ENCODE data around the gene GALNT10. TPM values are rescaled to one million over a fixed set of nuclear protein-coding genes. Genes with fewer than 3 reads are reported as not detected.

Gene GALNT10
- polyA plus RNA-seq, 2 donors: 1.4 to 1.9 TPM

GRCh38 chr5:154411338-154411737 lies 220.8 kb downstream of the GALNT10 start:
- H3K9me3 ChIP-seq (ENCODE audit: control insufficient read depth in 2 of 2, insufficient read depth in 1 of 2, low read depth in 1 of 2, low read length in 1 of 2): no peaks in the 10 kb centered on the region
- H3K36me3 ChIP-seq (ENCODE audit: control insufficient read depth in 2 of 2, insufficient read depth in 2 of 2, low read length in 1 of 2): peaks cover 0 to 8% of the 10 kb centered on the region in 2 donors
- H3K27ac ChIP-seq (ENCODE audit: low read depth in 2 of 2, low read length in 1 of 2): no peak overlapping the region
- WGBS, 2 donors: 97 to 98% methylated on average over 5 of the region's 5 CpGs
- H3K4me1 ChIP-seq (ENCODE audit: control insufficient read depth in 2 of 2, insufficient read depth in 2 of 2, low read length in 1 of 2): no peaks in the 10 kb centered on the region
- no peak overlapping the region for H3K4me3 ChIP-seq (ENCODE audit: low read depth in 1 of 2, low read length in 2 of 2)
- H3K27me3 ChIP-seq (ENCODE audit: control insufficient read depth in 1 of 2, insufficient read depth in 2 of 2, low read length in 2 of 2): no peaks in the 10 kb centered on the region

- H3K9me3 ChIP-seq (ENCODE audit: control insufficient read depth in 2 of 2, insufficient read depth in 1 of 2, low read depth in 1 of 2, low read length in 1 of 2): no peaks in the 10 kb centered on the region
- 92 to 93% methylated on average over 3 of the region's 3 CpGs for WGBS, 2 donors
- H3K4me1 ChIP-seq (ENCODE audit: control insufficient read depth in 2 of 2, insufficient read depth in 2 of 2, low read length in 1 of 2): no peaks in the 10 kb centered on the region
- H3K27ac ChIP-seq (ENCODE audit: low read depth in 2 of 2, low read length in 1 of 2): no peak overlapping the region
- H3K27me3 ChIP-seq (ENCODE audit: control insufficient read depth in 1 of 2, insufficient read depth in 2 of 2, low read length in 2 of 2): no peaks in the 10 kb centered on the region
- H3K36me3 ChIP-seq (ENCODE audit: control insufficient read depth in 2 of 2, insufficient read depth in 2 of 2, low read length in 1 of 2): peaks cover 0 to 8% of the 10 kb centered on the region in 2 donors
- H3K4me3 ChIP-seq (ENCODE audit: low read depth in 1 of 2, low read length in 2 of 2): no peak overlapping the region
Measured at GRCh38 chr5:154412316-154412715, 221.8 kb downstream of the GALNT10 start.

- Histone ChIP-seq H3K27me3 (ENCODE audit: control insufficient read depth in 1 of 2, insufficient read depth in 2 of 2, low read length in 2 of 2) (no peaks in the 10 kb centered on the region), H3K4me3 (ENCODE audit: low read depth in 1 of 2, low read length in 2 of 2) (no peak overlapping the region), H3K36me3 (ENCODE audit: control insufficient read depth in 2 of 2, insufficient read depth in 2 of 2, low read length in 1 of 2) (peaks cover 0 to 8% of the 10 kb centered on the region in 2 donors), H3K27ac (ENCODE audit: low read depth in 2 of 2, low read length in 1 of 2) (no peak overlapping the region), H3K4me1 (ENCODE audit: control insufficient read depth in 2 of 2, insufficient read depth in 2 of 2, low read length in 1 of 2) (no peaks in the 10 kb centered on the region), H3K9me3 (ENCODE audit: control insufficient read depth in 2 of 2, insufficient read depth in 1 of 2, low read depth in 1 of 2, low read length in 1 of 2) (no peaks in the 10 kb centered on the region)
- whole genome bisulfite sequencing, 2 donors: 91 to 92% methylated on average over 9 of the region's 9 CpGs
Measured at GRCh38 chr5:154412925-154413324, 222.4 kb downstream of the GALNT10 start.

- no peaks in the 10 kb centered on the region for H3K4me1 ChIP-seq (ENCODE audit: control insufficient read depth in 2 of 2, insufficient read depth in 2 of 2, low read length in 1 of 2)
- 87 to 88% methylated on average over 6 of the region's 6 CpGs for whole genome bisulfite sequencing, 2 donors
- no peak overlapping the region for H3K4me3 ChIP-seq (ENCODE audit: low read depth in 1 of 2, low read length in 2 of 2)
- H3K36me3 ChIP-seq (ENCODE audit: control insufficient read depth in 2 of 2, insufficient read depth in 2 of 2, low read length in 1 of 2): peaks cover 0 to 13% of the 10 kb centered on the region in 2 donors
- no peaks in the 10 kb centered on the region for H3K27me3 ChIP-seq (ENCODE audit: control insufficient read depth in 1 of 2, insufficient read depth in 2 of 2, low read length in 2 of 2)
- H3K27ac ChIP-seq (ENCODE audit: low read depth in 2 of 2, low read length in 1 of 2): no peak overlapping the region
- no peaks in the 10 kb centered on the region for H3K9me3 ChIP-seq (ENCODE audit: control insufficient read depth in 2 of 2, insufficient read depth in 1 of 2, low read depth in 1 of 2, low read length in 1 of 2)
Measured at GRCh38 chr5:154415114-154415513, 224.6 kb downstream of the GALNT10 start.

GRCh38 chr5:154418344-154418820 lies 227.8 kb downstream of the GALNT10 start:
- peaks cover 0 to 5% of the 10 kb centered on the region in 2 donors for H3K36me3 ChIP-seq (ENCODE audit: control insufficient read depth in 2 of 2, insufficient read depth in 2 of 2, low read length in 1 of 2)
- no peak overlapping the region for H3K4me3 ChIP-seq (ENCODE audit: low read depth in 1 of 2, low read length in 2 of 2)
- no peaks in the 10 kb centered on the region for H3K4me1 ChIP-seq (ENCODE audit: control insufficient read depth in 2 of 2, insufficient read depth in 2 of 2, low read length in 1 of 2)
- WGBS, 2 donors: 79 to 88% methylated on average over 5 of the region's 5 CpGs
- no peaks in the 10 kb centered on the region for H3K27me3 ChIP-seq (ENCODE audit: control insufficient read depth in 1 of 2, insufficient read depth in 2 of 2, low read length in 2 of 2)
- no peak overlapping the region for H3K27ac ChIP-seq (ENCODE audit: low read depth in 2 of 2, low read length in 1 of 2)
- no peaks in the 10 kb centered on the region for H3K9me3 ChIP-seq (ENCODE audit: control insufficient read depth in 2 of 2, insufficient read depth in 1 of 2, low read depth in 1 of 2, low read length in 1 of 2)

GRCh38 chr5:154419236-154419635 lies 228.7 kb downstream of the GALNT10 start:
- Histone ChIP-seq H3K36me3 (ENCODE audit: control insufficient read depth in 2 of 2, insufficient read depth in 2 of 2, low read length in 1 of 2) (peaks cover 0 to 5% of the 10 kb centered on the region in 2 donors), H3K4me3 (ENCODE audit: low read depth in 1 of 2, low read length in 2 of 2) (no peak overlapping the region), H3K27me3 (ENCODE audit: control insufficient read depth in 1 of 2, insufficient read depth in 2 of 2, low read length in 2 of 2) (no peaks in the 10 kb centered on the region), H3K4me1 (ENCODE audit: control insufficient read depth in 2 of 2, insufficient read depth in 2 of 2, low read length in 1 of 2) (no peaks in the 10 kb centered on the region), H3K9me3 (ENCODE audit: control insufficient read depth in 2 of 2, insufficient read depth in 1 of 2, low read depth in 1 of 2, low read length in 1 of 2) (no peaks in the 10 kb centered on the region), H3K27ac (ENCODE audit: low read depth in 2 of 2, low read length in 1 of 2) (no peak overlapping the region)
- WGBS, 2 donors: 88 to 90% methylated on average over 7 of the region's 7 CpGs

GRCh38 chr5:154421868-154422267 lies 231.3 kb downstream of the GALNT10 start:
- Histone ChIP-seq H3K4me1 (ENCODE audit: control insufficient read depth in 2 of 2, insufficient read depth in 2 of 2, low read length in 1 of 2) (no peaks in the 10 kb centered on the region), H3K4me3 (ENCODE audit: low read depth in 1 of 2, low read length in 2 of 2) (no peak overlapping the region), H3K36me3 (ENCODE audit: control insufficient read depth in 2 of 2, insufficient read depth in 2 of 2, low read length in 1 of 2) (peaks cover 0 to 5% of the 10 kb centered on the region in 2 donors), H3K27ac (ENCODE audit: low read depth in 2 of 2, low read length in 1 of 2) (no peak overlapping the region), H3K9me3 (ENCODE audit: control insufficient read depth in 2 of 2, insufficient read depth in 1 of 2, low read depth in 1 of 2, low read length in 1 of 2) (no peaks in the 10 kb centered on the region), H3K27me3 (ENCODE audit: control insufficient read depth in 1 of 2, insufficient read depth in 2 of 2, low read length in 2 of 2) (no peaks in the 10 kb centered on the region)
- WGBS, 2 donors: 57 to 78% methylated on average over 1 of the region's 1 CpG

- 78 to 89% methylated on average over 2 of the region's 2 CpGs for WGBS, 2 donors
- Histone ChIP-seq H3K9me3 (ENCODE audit: control insufficient read depth in 2 of 2, insufficient read depth in 1 of 2, low read depth in 1 of 2, low read length in 1 of 2) (no peaks in the 10 kb centered on the region), H3K4me3 (ENCODE audit: low read depth in 1 of 2, low read length in 2 of 2) (no peak overlapping the region), H3K36me3 (ENCODE audit: control insufficient read depth in 2 of 2, insufficient read depth in 2 of 2, low read length in 1 of 2) (peaks cover 0 to 5% of the 10 kb centered on the region in 2 donors), H3K27ac (ENCODE audit: low read depth in 2 of 2, low read length in 1 of 2) (no peak overlapping the region), H3K4me1 (ENCODE audit: control insufficient read depth in 2 of 2, insufficient read depth in 2 of 2, low read length in 1 of 2) (no peaks in the 10 kb centered on the region), H3K27me3 (ENCODE audit: control insufficient read depth in 1 of 2, insufficient read depth in 2 of 2, low read length in 2 of 2) (no peaks in the 10 kb centered on the region)
Measured at GRCh38 chr5:154422298-154422697, 231.8 kb downstream of the GALNT10 start.

- 94 to 97% methylated on average over 3 of the region's 3 CpGs for WGBS, 2 donors
- no peaks in the 10 kb centered on the region for H3K9me3 ChIP-seq (ENCODE audit: control insufficient read depth in 2 of 2, insufficient read depth in 1 of 2, low read depth in 1 of 2, low read length in 1 of 2)
- H3K27ac ChIP-seq (ENCODE audit: low read depth in 2 of 2, low read length in 1 of 2): no peak overlapping the region
- no peak overlapping the region for H3K4me3 ChIP-seq (ENCODE audit: low read depth in 1 of 2, low read length in 2 of 2)
- no peaks in the 10 kb centered on the region for H3K36me3 ChIP-seq (ENCODE audit: control insufficient read depth in 2 of 2, insufficient read depth in 2 of 2, low read length in 1 of 2)
- H3K4me1 ChIP-seq (ENCODE audit: control insufficient read depth in 2 of 2, insufficient read depth in 2 of 2, low read length in 1 of 2): peaks cover 0 to 3% of the 10 kb centered on the region in 2 donors
- no peaks in the 10 kb centered on the region for H3K27me3 ChIP-seq (ENCODE audit: control insufficient read depth in 1 of 2, insufficient read depth in 2 of 2, low read length in 2 of 2)
Measured at GRCh38 chr5:154428208-154428607, 237.7 kb downstream of the GALNT10 start.

GRCh38 chr5:154429341-154429740 lies 238.8 kb downstream of the GALNT10 start:
- H3K9me3 ChIP-seq (ENCODE audit: control insufficient read depth in 2 of 2, insufficient read depth in 1 of 2, low read depth in 1 of 2, low read length in 1 of 2): no peaks in the 10 kb centered on the region
- no peaks in the 10 kb centered on the region for H3K27me3 ChIP-seq (ENCODE audit: control insufficient read depth in 1 of 2, insufficient read depth in 2 of 2, low read length in 2 of 2)
- WGBS, 2 donors: 95 to 100% methylated on average over 1 of the region's 1 CpG
- H3K27ac ChIP-seq (ENCODE audit: low read depth in 2 of 2, low read length in 1 of 2): no peak overlapping the region
- H3K4me3 ChIP-seq (ENCODE audit: low read depth in 1 of 2, low read length in 2 of 2): no peak overlapping the region
- H3K36me3 ChIP-seq (ENCODE audit: control insufficient read depth in 2 of 2, insufficient read depth in 2 of 2, low read length in 1 of 2): no peaks in the 10 kb centered on the region
- H3K4me1 ChIP-seq (ENCODE audit: control insufficient read depth in 2 of 2, insufficient read depth in 2 of 2, low read length in 1 of 2): peaks cover 0 to 3% of the 10 kb centered on the region in 2 donors

All from esophagus (tissue), 2 donors.